H1 (cell line): ENCODE results near the gene COMMD7. TPM values are rescaled to one million over a fixed set of nuclear protein-coding genes. Genes with fewer than 3 reads are reported as not detected.

Source experiments
- E2F6 ChIP-seq: IDR thresholded peaks from 2 replicates; pipeline ENCODE4 v1.6.1; 2012; ENCODE audit warnings: inconsistent platforms
- PHF8 ChIP-seq: fragments of 200-600 bp; sonication (generic); conservative IDR thresholded peaks from 2 replicates; pipeline ENCODE4 v1.7.1; 2012; ENCODE audit warnings: low read depth, mild to moderate bottlenecking, inconsistent platforms, low read length, moderate library complexity
- POLR2AphosphoS5 ChIP-seq: IDR thresholded peaks from 2 replicates; pipeline ENCODE4 v1.6.1; 2011; ENCODE audit warnings: low read depth, low read length
- SRF ChIP-seq: IDR thresholded peaks from 2 replicates; pipeline ENCODE4 v1.6.1; 2011; ENCODE audit warnings: mild to moderate bottlenecking, low read depth, low read length, moderate library complexity
- TCF12 ChIP-seq: IDR thresholded peaks from 2 replicates; pipeline ENCODE4 v1.6.1; 2011; ENCODE audit warnings: low read depth, mild to moderate bottlenecking, low read length
- ZNF274 ChIP-seq: IDR thresholded peaks from 2 replicates; pipeline ENCODE4 v1.7.0; 2012; ENCODE audit warnings: low read length, borderline replicate concordance; ENCODE audit errors: extremely low read depth
- polyA plus RNA-seq, 7 experiments: library from polyadenylated mRNA; depleted of rRNA in 3 of 7; stranded (reverse) in 5 of 7; unstranded in 2 of 7; fragments of >200 nt in 5 of 7; fragments of 200-250 nt in 2 of 7; gene quantifications; 1 replicate in 5 of 7; 2 replicates in 1 of 7; 4 replicates in 1 of 7; pipeline versions ENCODE4 v1.2.1 to v1.2.3, GENCODE V29; 2011 to 2013; ENCODE audit warnings: missing spikeins in 2 of 7, mixed read lengths in 2 of 7
- total RNA-seq: library from RNA; stranded (reverse); fragmentation: NEBNext Ultra II Directional; extraction: Animal tissue kit (Norgen Biotek cat#: 25700); gene quantifications from 2 replicates; pipeline ENCODE4 v1.2.1, GENCODE V29; 2021
- TF ChIP-seq, protein P1 (sequence below): IDR thresholded peaks from 2 replicates; pipeline ENCODE4 v1.6.1; 2012; ENCODE audit warnings: inconsistent platforms

The COMMD7 gene
- total and polyA plus RNA-seq, 2 of the 8 experiments (the other 6 are each of a cell fraction or from before 2014, with no cell fraction given), result 39.4 to 48.9 TPM

DNA sequence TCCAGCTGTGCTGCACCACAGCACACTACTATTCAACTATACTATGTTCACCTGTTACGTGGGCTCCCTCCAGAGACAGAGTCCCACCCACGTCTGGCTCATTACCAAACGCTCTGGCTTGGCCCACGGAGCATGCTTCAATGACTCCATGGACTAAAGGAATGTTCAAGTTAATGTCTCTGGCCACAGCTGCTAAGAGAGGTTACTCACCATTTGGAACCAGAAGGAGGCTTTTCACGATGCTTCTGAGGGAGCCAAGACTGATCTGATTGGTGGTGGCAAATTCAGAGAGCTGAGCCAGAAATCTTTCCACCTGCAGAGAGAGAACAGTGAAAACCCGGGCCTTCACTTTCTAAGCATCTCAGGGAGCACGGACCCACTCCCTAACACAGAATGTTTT, 15.6 kb downstream of the COMMD7 start (continued):
- TF ChIP-seq E2F6, result no peak
- TF ChIP-seq TCF12, result no peak
- TF ChIP-seq, protein P1, sequence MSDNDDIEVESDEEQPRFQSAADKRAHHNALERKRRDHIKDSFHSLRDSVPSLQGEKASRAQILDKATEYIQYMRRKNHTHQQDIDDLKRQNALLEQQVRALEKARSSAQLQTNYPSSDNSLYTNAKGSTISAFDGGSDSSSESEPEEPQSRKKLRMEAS, result no peak
- TF ChIP-seq ZNF274, result no peak
- no peak for TF ChIP-seq POLR2AphosphoS5
- TF ChIP-seq SRF, result no peak
- no peak for TF ChIP-seq PHF8
